Gastroesophageal sphincter (tissue), 3 donors: ENCODE measurements around the gene AGBL1.

Source experiments
- POLR2AphosphoS5 ChIP-seq: sonication (generic); formaldehyde crosslinking; IDR thresholded peaks from one replicate; pipeline ENCODE4 v1.6.1; 2017; ENCODE audit warnings: antibody characterized with exemption
- TF ChIP-seq, protein P1 (sequence below), 4 experiments: fragments of 200-600 bp in 2 of 4; fragments of 450-650 bp in 2 of 4; sonication (generic) in 1 of 4; IDR thresholded peaks; one replicate each; pipeline ENCODE4 v1.5.1; 2017 to 2019; ENCODE audit warnings: antibody characterized with exemption in 4 of 4, mild to moderate bottlenecking in 2 of 4, moderate library complexity in 2 of 4

DNA sequence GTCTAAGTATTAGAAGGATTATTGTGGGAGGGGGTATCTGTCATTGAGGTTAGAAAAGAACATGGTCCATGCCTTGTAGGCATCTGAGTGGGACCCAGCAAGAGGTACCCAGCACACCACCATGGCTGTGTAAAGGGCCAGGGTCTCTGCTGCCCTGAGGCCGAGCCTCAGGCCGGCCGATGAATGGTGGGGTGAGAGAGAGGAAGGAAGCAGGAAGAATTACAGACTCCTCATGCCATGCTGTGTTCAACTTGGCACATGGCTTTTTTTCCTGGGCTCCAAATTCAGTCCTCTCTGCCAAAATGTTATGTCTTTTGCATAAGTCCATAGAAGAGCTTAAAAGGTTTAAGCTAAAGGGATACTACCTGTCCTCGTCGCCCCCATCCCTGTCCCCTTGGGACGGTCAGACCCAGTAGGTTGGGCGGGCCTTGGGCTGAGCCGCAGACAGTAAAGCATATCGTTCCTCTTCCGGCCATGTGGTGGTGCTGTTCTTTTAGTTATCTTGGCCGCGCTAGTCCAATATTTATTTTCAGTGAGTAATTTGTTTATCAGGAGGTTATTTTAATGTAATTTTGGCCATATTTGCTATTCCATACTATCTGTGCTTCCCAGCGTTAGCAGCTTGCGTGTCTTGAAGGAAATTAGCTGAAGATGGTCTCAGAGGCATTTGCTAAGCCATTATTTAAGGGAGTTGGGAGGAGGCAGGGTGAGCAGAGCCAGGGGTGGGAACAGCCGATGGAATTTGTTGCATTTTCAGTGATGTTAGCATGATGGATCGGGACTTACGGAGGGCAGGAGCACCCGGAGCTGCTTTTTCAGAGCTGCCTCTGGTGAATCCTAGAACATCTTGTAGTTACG, 152.4 kb downstream of the AGBL1 start:
- TF ChIP-seq, protein P1, sequence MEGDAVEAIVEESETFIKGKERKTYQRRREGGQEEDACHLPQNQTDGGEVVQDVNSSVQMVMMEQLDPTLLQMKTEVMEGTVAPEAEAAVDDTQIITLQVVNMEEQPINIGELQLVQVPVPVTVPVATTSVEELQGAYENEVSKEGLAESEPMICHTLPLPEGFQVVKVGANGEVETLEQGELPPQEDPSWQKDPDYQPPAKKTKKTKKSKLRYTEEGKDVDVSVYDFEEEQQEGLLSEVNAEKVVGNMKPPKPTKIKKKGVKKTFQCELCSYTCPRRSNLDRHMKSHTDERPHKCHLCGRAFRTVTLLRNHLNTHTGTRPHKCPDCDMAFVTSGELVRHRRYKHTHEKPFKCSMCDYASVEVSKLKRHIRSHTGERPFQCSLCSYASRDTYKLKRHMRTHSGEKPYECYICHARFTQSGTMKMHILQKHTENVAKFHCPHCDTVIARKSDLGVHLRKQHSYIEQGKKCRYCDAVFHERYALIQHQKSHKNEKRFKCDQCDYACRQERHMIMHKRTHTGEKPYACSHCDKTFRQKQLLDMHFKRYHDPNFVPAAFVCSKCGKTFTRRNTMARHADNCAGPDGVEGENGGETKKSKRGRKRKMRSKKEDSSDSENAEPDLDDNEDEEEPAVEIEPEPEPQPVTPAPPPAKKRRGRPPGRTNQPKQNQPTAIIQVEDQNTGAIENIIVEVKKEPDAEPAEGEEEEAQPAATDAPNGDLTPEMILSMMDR (IDR thresholded peaks at IDR 0.05): peak in 3 of 4 experiments; percentile 41 to 61 (median 42)
- no peak for TF ChIP-seq POLR2AphosphoS5
